GM23338 (cell line): ENCODE data around the gene ENOX1. TPM values are rescaled to one million over a fixed set of nuclear protein-coding genes. Genes with fewer than 3 reads are reported as not detected.

Experiments used
- ATAC-seq: fragments of 200-7000 bp; cut with Tn5 transposase; 3 replicates; pipeline ENCODE4 v1.9.1; 2020
- DNase-seq: peaks from one replicate; pipeline ENCODE4 v3.0.0-alpha.2; 2015; ENCODE audit warnings: low spot score
- H2AFZ ChIP-seq: fragments of 200-600 bp; sonication (generic); 2 replicates; pipeline ENCODE4 v1.8.0; 2016; ENCODE audit warnings: antibody characterized with exemption, mild to moderate bottlenecking, moderate library complexity
- H3F3A ChIP-seq: fragments of 200-600 bp; sonication (generic); replicated peaks from 2 replicates; pipeline ENCODE4 v1.8.0; 2017; ENCODE audit warnings: antibody characterized with exemption, mixed run types, low read depth
- H3K27ac ChIP-seq: fragments of 200-600 bp; sonication (generic); 2 replicates; pipeline ENCODE4 v1.6.1; 2016; ENCODE audit warnings: low read depth
- H3K27me3 ChIP-seq: fragments of 200-600 bp; sonication (generic); 2 replicates; pipeline ENCODE4 v1.8.0; 2016; ENCODE audit warnings: mild to moderate bottlenecking, mixed run types, moderate library complexity; ENCODE audit not compliant: insufficient read depth
- H3K36me3 ChIP-seq: fragments of 200-600 bp; sonication (generic); 2 replicates; pipeline ENCODE4 v1.8.0; 2016; ENCODE audit warnings: mild to moderate bottlenecking; ENCODE audit not compliant: insufficient read depth
- H3K4me1 ChIP-seq: fragments of 200-600 bp; sonication (generic); 2 replicates; pipeline ENCODE4 v1.8.0; 2016; ENCODE audit warnings: mild to moderate bottlenecking, moderate library complexity; ENCODE audit not compliant: insufficient read depth
- H3K4me2 ChIP-seq: fragments of 200-600 bp; sonication (generic); 2 replicates; pipeline ENCODE4 v1.7.1; 2017; ENCODE audit warnings: mixed run types
- H3K4me3 ChIP-seq: fragments of 200-600 bp; sonication (generic); 2 replicates; pipeline ENCODE4 v1.6.1; 2016; ENCODE audit warnings: mixed run types
- H3K79me2 ChIP-seq: fragments of 200-600 bp; sonication (generic); replicated peaks from 2 replicates; pipeline ENCODE4 v1.8.0; 2017; ENCODE audit warnings: mild to moderate bottlenecking; ENCODE audit not compliant: insufficient read depth
- H3K9me2 ChIP-seq: fragments of 200-600 bp; sonication (generic); 2 replicates; pipeline ENCODE4 v1.8.0; 2017; ENCODE audit not compliant: insufficient read depth
- H4K20me1 ChIP-seq: fragments of 200-600 bp; sonication (generic); replicated peaks from 2 replicates; pipeline ENCODE4 v1.8.0; 2017; ENCODE audit warnings: mild to moderate bottlenecking; ENCODE audit not compliant: insufficient read depth
- H3K27ac Mint-ChIP-seq: 2 replicates; pipeline ENCODE4 v1.8.0; 2020; ENCODE audit warnings: inconsistent platforms, mild to moderate bottlenecking, moderate library complexity, mixed read lengths
- H3K27me3 Mint-ChIP-seq: 3 replicates; pipeline ENCODE4 v1.8.0; 2022; ENCODE audit warnings: low read depth, mild to moderate bottlenecking, moderate library complexity, mixed read lengths, inconsistent platforms; ENCODE audit not compliant: insufficient read depth, poor library complexity
- H3K36me3 Mint-ChIP-seq: 3 replicates; pipeline ENCODE4 v1.8.0; 2021; ENCODE audit warnings: low read depth, mild to moderate bottlenecking, inconsistent platforms, moderate library complexity, mixed read lengths
- H3K4me1 Mint-ChIP-seq: 3 replicates; pipeline ENCODE4 v1.8.0; 2020; ENCODE audit warnings: mild to moderate bottlenecking, inconsistent platforms, mixed read lengths
- H3K4me3 Mint-ChIP-seq: 3 replicates; pipeline ENCODE4 v1.8.0; 2021; ENCODE audit warnings: moderate library complexity, mild to moderate bottlenecking, inconsistent platforms, mixed read lengths
- H3K9me3 Mint-ChIP-seq: 3 replicates; pipeline ENCODE4 v1.8.0; 2020; ENCODE audit warnings: moderate library complexity, mild to moderate bottlenecking, inconsistent platforms, mixed read lengths
- CREB1 ChIP-seq: fragments of 250-450 bp; sonication (Bioruptor Pico); IDR thresholded peaks from 2 replicates; pipeline ENCODE4 v1.5.0; 2020; ENCODE audit warnings: low read depth, mild to moderate bottlenecking, moderate library complexity
- CTCF ChIP-seq, 2 experiments: fragments of 200-600 bp in 1 of 2; sonication (generic) in 1 of 2; conservative IDR thresholded peaks; 2 replicates each; pipeline versions ENCODE4 v1.5.1 to v1.6.1; 2016 to 2017; ENCODE audit warnings: antibody characterized with exemption in 2 of 2, low read depth in 2 of 2, mild to moderate bottlenecking in 2 of 2, moderate library complexity in 1 of 2
- EZH2 ChIP-seq: fragments of 200-600 bp; sonication (generic); IDR thresholded peaks from one replicate; pipeline ENCODE4 v1.8.0; 2017; ENCODE audit warnings: antibody characterized with exemption, mild to moderate bottlenecking, low read depth; ENCODE audit not compliant: unreplicated experiment
- EZH2phosphoT487 ChIP-seq: fragments of 200-600 bp; sonication (generic); IDR thresholded peaks from one replicate; pipeline ENCODE4 v1.8.1; 2018; ENCODE audit warnings: antibody characterized with exemption; ENCODE audit not compliant: unreplicated experiment
- JUNB ChIP-seq: IDR thresholded peaks from one replicate; pipeline ENCODE4 v1.6.1; 2016; ENCODE audit warnings: antibody characterized with exemption; ENCODE audit not compliant: unreplicated experiment
- NANOG ChIP-seq: IDR thresholded peaks from 2 replicates; pipeline ENCODE4 v1.6.1; 2016; ENCODE audit warnings: antibody characterized with exemption, borderline replicate concordance
- POLR2AphosphoS5 ChIP-seq: IDR thresholded peaks from 2 replicates; pipeline ENCODE4 v1.6.1; 2016; ENCODE audit warnings: antibody characterized with exemption, low read depth
- STAT1 ChIP-seq: IDR thresholded peaks from one replicate; pipeline ENCODE4 v1.6.1; 2016; ENCODE audit warnings: antibody characterized with exemption; ENCODE audit not compliant: unreplicated experiment
- ZNF114 ChIP-seq: fragments of 250-450 bp; sonication (Bioruptor Pico); IDR thresholded peaks from 2 replicates; pipeline ENCODE4 v1.5.0; 2020; ENCODE audit warnings: mild to moderate bottlenecking, moderate library complexity
- ZNF331 ChIP-seq: fragments of 250-450 bp; sonication (Bioruptor Pico); IDR thresholded peaks from 2 replicates; pipeline ENCODE4 v1.5.0; 2020; ENCODE audit warnings: low read depth, mild to moderate bottlenecking, moderate library complexity
- polyA plus RNA-seq: library from polyadenylated mRNA; unstranded; fragments of >200 nt; fragmentation: Nextera tagmentation; extraction: Ambion mirVana; gene quantifications from 2 replicates; pipeline ENCODE4 v1.2.1, GENCODE V29; 2016
- total RNA-seq: library from RNA; depleted of rRNA; stranded (reverse); fragments of >200 nt; shearing (Covaris generic); gene quantifications from 2 replicates; pipeline ENCODE4 v1.2.3, GENCODE V29; 2014
- TF ChIP-seq, protein P1 (sequence below): IDR thresholded peaks from 2 replicates; pipeline ENCODE4 v1.6.1; 2016; ENCODE audit warnings: antibody characterized with exemption
- TF ChIP-seq, protein P2 (sequence below): fragments of 250-450 bp; sonication (Bioruptor Pico); IDR thresholded peaks from 2 replicates; pipeline ENCODE4 v1.5.0; 2020; ENCODE audit warnings: mild to moderate bottlenecking, moderate library complexity
- TF ChIP-seq, protein P3 (sequence below): IDR thresholded peaks from one replicate; pipeline ENCODE4 v1.6.1; 2018; ENCODE audit warnings: antibody characterized with exemption; ENCODE audit not compliant: unreplicated experiment

The ENOX1 gene
- total and polyA plus RNA-seq, 2 experiments from 2014 or later, result 0.66 to 0.81 TPM

- Mint-ChIP-seq H3K27ac (no peak overlapping the region), H3K36me3 (no peaks in the 10 kb centered on the region), H3K4me1 (no peaks in the 10 kb centered on the region), H3K27me3 (no peaks in the 10 kb centered on the region), H3K9me3 (no peaks in the 10 kb centered on the region), H3K4me3 (no peak overlapping the region)
- Histone ChIP-seq H3K27ac (no peak overlapping the region), H3K4me2 (no peak overlapping the region), H3K4me3 (no peak overlapping the region), H3K27me3 (no peaks in the 10 kb centered on the region), H3K9me2 (no peaks in the 10 kb centered on the region), H4K20me1 (no peaks in the 10 kb centered on the region), H3K79me2 (no peaks in the 10 kb centered on the region), H3F3A (no peaks in the 10 kb centered on the region), H3K36me3 (no peaks in the 10 kb centered on the region), H2AFZ (peak overlapping the region; percentile 8; the same call in 1 of the 2 replicates), H3K4me1 (no peaks in the 10 kb centered on the region)
- ATAC-seq (no peak), DNase-seq (no peak)
- TF ChIP-seq ZNF114 (CRISPR knock-in tag) (no peak), POLR2AphosphoS5 (no peak), CTCF (conservative IDR thresholded peaks at IDR 0.05; ENCODE audit: low read depth in 2 of 2) (no peak), ZNF331 (CRISPR knock-in tag) (no peak), EZH2 (no peak), JUNB (no peak), STAT1 (no peak), CREB1 (CRISPR knock-in tag) (no peak), EZH2phosphoT487 (no peak), NANOG (no peak)
- TF ChIP-seq, protein P1, sequence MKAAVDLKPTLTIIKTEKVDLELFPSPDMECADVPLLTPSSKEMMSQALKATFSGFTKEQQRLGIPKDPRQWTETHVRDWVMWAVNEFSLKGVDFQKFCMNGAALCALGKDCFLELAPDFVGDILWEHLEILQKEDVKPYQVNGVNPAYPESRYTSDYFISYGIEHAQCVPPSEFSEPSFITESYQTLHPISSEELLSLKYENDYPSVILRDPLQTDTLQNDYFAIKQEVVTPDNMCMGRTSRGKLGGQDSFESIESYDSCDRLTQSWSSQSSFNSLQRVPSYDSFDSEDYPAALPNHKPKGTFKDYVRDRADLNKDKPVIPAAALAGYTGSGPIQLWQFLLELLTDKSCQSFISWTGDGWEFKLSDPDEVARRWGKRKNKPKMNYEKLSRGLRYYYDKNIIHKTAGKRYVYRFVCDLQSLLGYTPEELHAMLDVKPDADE, result no peak
- TF ChIP-seq, protein P2, sequence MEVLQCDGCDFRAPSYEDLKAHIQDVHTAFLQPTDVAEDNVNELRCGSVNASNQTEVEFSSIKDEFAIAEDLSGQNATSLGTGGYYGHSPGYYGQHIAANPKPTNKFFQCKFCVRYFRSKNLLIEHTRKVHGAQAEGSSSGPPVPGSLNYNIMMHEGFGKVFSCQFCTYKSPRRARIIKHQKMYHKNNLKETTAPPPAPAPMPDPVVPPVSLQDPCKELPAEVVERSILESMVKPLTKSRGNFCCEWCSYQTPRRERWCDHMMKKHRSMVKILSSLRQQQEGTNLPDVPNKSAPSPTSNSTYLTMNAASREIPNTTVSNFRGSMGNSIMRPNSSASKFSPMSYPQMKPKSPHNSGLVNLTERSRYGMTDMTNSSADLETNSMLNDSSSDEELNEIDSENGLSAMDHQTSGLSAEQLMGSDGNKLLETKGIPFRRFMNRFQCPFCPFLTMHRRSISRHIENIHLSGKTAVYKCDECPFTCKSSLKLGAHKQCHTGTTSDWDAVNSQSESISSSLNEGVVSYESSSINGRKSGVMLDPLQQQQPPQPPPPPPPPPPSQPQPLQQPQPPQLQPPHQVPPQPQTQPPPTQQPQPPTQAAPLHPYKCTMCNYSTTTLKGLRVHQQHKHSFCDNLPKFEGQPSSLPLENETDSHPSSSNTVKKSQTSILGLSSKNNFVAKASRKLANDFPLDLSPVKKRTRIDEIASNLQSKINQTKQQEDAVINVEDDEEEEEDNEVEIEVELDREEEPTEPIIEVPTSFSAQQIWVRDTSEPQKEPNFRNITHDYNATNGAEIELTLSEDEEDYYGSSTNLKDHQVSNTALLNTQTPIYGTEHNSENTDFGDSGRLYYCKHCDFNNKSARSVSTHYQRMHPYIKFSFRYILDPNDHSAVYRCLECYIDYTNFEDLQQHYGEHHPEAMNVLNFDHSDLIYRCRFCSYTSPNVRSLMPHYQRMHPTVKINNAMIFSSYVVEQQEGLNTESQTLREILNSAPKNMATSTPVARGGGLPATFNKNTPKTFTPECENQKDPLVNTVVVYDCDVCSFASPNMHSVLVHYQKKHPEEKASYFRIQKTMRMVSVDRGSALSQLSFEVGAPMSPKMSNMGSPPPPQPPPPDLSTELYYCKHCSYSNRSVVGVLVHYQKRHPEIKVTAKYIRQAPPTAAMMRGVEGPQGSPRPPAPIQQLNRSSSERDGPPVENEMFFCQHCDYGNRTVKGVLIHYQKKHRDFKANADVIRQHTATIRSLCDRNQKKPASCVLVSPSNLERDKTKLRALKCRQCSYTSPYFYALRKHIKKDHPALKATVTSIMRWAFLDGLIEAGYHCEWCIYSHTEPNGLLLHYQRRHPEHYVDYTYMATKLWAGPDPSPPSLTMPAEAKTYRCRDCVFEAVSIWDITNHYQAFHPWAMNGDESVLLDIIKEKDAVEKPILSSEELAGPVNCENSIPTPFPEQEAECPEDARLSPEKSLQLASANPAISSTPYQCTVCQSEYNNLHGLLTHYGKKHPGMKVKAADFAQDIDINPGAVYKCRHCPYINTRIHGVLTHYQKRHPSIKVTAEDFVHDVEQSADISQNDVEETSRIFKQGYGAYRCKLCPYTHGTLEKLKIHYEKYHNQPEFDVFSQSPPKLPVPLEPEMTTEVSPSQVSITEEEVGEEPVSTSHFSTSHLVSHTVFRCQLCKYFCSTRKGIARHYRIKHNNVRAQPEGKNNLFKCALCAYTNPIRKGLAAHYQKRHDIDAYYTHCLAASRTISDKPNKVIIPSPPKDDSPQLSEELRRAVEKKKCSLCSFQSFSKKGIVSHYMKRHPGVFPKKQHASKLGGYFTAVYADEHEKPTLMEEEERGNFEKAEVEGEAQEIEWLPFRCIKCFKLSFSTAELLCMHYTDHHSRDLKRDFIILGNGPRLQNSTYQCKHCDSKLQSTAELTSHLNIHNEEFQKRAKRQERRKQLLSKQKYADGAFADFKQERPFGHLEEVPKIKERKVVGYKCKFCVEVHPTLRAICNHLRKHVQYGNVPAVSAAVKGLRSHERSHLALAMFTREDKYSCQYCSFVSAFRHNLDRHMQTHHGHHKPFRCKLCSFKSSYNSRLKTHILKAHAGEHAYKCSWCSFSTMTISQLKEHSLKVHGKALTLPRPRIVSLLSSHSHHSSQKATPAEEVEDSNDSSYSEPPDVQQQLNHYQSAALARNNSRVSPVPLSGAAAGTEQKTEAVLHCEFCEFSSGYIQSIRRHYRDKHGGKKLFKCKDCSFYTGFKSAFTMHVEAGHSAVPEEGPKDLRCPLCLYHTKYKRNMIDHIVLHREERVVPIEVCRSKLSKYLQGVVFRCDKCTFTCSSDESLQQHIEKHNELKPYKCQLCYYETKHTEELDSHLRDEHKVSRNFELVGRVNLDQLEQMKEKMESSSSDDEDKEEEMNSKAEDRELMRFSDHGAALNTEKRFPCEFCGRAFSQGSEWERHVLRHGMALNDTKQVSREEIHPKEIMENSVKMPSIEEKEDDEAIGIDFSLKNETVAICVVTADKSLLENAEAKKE (CRISPR knock-in tag), result no peak
- TF ChIP-seq, protein P3, sequence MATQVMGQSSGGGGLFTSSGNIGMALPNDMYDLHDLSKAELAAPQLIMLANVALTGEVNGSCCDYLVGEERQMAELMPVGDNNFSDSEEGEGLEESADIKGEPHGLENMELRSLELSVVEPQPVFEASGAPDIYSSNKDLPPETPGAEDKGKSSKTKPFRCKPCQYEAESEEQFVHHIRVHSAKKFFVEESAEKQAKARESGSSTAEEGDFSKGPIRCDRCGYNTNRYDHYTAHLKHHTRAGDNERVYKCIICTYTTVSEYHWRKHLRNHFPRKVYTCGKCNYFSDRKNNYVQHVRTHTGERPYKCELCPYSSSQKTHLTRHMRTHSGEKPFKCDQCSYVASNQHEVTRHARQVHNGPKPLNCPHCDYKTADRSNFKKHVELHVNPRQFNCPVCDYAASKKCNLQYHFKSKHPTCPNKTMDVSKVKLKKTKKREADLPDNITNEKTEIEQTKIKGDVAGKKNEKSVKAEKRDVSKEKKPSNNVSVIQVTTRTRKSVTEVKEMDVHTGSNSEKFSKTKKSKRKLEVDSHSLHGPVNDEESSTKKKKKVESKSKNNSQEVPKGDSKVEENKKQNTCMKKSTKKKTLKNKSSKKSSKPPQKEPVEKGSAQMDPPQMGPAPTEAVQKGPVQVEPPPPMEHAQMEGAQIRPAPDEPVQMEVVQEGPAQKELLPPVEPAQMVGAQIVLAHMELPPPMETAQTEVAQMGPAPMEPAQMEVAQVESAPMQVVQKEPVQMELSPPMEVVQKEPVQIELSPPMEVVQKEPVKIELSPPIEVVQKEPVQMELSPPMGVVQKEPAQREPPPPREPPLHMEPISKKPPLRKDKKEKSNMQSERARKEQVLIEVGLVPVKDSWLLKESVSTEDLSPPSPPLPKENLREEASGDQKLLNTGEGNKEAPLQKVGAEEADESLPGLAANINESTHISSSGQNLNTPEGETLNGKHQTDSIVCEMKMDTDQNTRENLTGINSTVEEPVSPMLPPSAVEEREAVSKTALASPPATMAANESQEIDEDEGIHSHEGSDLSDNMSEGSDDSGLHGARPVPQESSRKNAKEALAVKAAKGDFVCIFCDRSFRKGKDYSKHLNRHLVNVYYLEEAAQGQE, result no peak
Measured at GRCh38 chr13:43737392-43737923, 49.3 kb downstream of the ENOX1 start.
